ENCODE data around the gene ZNF385A. TPM values are rescaled to one million over a fixed set of nuclear protein-coding genes. Genes with fewer than 3 reads are reported as not detected.

Gene ZNF385A
- total RNA-seq, 2 experiments from 2014 or later = 0.32 to 2.9 TPM

- no TSS peak for BruUV-seq (replicated peaks)
- Histone ChIP-seq H3K36me3 (ENCODE audit: insufficient read depth, low read length) (no peaks in the 10 kb centered on the region), H3K9me3 (ENCODE audit: low read length) (no peaks in the 10 kb centered on the region), H3K4me2 (ENCODE audit: low read length) (no peak overlapping the region), H2AFZ (ENCODE audit: low read length) (no peak overlapping the region), H3K4me1 (ENCODE audit: insufficient read depth, low read length, poor library complexity, severe bottlenecking) (peaks cover 22% of the 10 kb centered on the region), H3K9me2 (ENCODE audit: insufficient read depth, low read length) (no peaks in the 10 kb centered on the region), H3K27ac (ENCODE audit: low read depth, low read length, poor library complexity, severe bottlenecking) (no peak overlapping the region), H3K79me2 (ENCODE audit: insufficient read depth, low read depth, low read length) (no peaks in the 10 kb centered on the region), H4K20me1 (ENCODE audit: insufficient read depth, low read length) (no peaks in the 10 kb centered on the region), H3K4me3 (ENCODE audit: low read depth, low read length, poor library complexity, severe bottlenecking) (no peak overlapping the region)
- ChIA-PET CTCF (ENCODE audit: unreplicated experiment) (interaction anchor here (0.8 kb wide), 1 partner anchor 44 kb away, joined by 4 read pairs; no protein-coding TSS in a partner anchor), POLR2A (no interaction called here)
- DNase-seq (ENCODE audit: low spot score) = no peak
- TF ChIP-seq CTCF (conservative IDR thresholded peaks at IDR 0.05; ENCODE audit: low read length) (no peak), EZH2phosphoT487 (IDR thresholded peaks at IDR 0.05; ENCODE audit: borderline replicate concordance, low read depth, low read length) (no peak)
- intact Hi-C loops (cut with micrococcal nuclease; ENCODE audit: unreplicated experiment) = no loop called here
These were observed 11.0 kb upstream of the ZNF385A start for GRCh38 chr12:54395545-54395944.

- no TSS peak for BruUV-seq (replicated peaks)
- H3K79me2 ChIP-seq (ENCODE audit: insufficient read depth, low read depth, low read length) = no peaks in the 10 kb centered on the region
- H3K4me2 ChIP-seq (ENCODE audit: low read length) = no peak overlapping the region
- ChIA-PET CTCF (ENCODE audit: unreplicated experiment) (no interaction called here), POLR2A (no interaction called here)
- intact Hi-C loops (cut with micrococcal nuclease; ENCODE audit: unreplicated experiment) = loop anchor here (1.0 kb wide), 1 partner anchor 27 kb away; no protein-coding TSS in a partner anchor
- no peaks in the 10 kb centered on the region for H3K36me3 ChIP-seq (ENCODE audit: insufficient read depth, low read length)
- no peaks in the 10 kb centered on the region for H3K9me2 ChIP-seq (ENCODE audit: insufficient read depth, low read length)
- H3K9me3 ChIP-seq (ENCODE audit: low read length) = no peaks in the 10 kb centered on the region
- H3K4me1 ChIP-seq (ENCODE audit: insufficient read depth, low read length, poor library complexity, severe bottlenecking) = peaks cover 28% of the 10 kb centered on the region
- DNase-seq (ENCODE audit: low spot score) = no peak
- H3K27ac ChIP-seq (ENCODE audit: low read depth, low read length, poor library complexity, severe bottlenecking) = no peak overlapping the region
- H3K4me3 ChIP-seq (ENCODE audit: low read depth, low read length, poor library complexity, severe bottlenecking) = no peak overlapping the region
- no peaks in the 10 kb centered on the region for H4K20me1 ChIP-seq (ENCODE audit: insufficient read depth, low read length)
- no peak overlapping the region for H2AFZ ChIP-seq (ENCODE audit: low read length)
- no peak for TF ChIP-seq EZH2phosphoT487 (IDR thresholded peaks at IDR 0.05; ENCODE audit: borderline replicate concordance, low read depth, low read length)
- TF ChIP-seq CTCF (conservative IDR thresholded peaks at IDR 0.05; ENCODE audit: low read length) = no peak
These were observed 10.5 kb upstream of the ZNF385A start for GRCh38 chr12:54394986-54395385.

GRCh38 chr12:54394281-54394719, 9.8 kb upstream of the ZNF385A start:
- intact Hi-C loops (cut with micrococcal nuclease; ENCODE audit: unreplicated experiment) = loop anchor here (1.0 kb wide), 1 partner anchor 26 kb away; no protein-coding TSS in a partner anchor
- Histone ChIP-seq H3K9me2 (ENCODE audit: insufficient read depth, low read length) (no peaks in the 10 kb centered on the region), H3K4me3 (ENCODE audit: low read depth, low read length, poor library complexity, severe bottlenecking) (no peak overlapping the region), H4K20me1 (ENCODE audit: insufficient read depth, low read length) (no peaks in the 10 kb centered on the region), H3K9me3 (ENCODE audit: low read length) (no peaks in the 10 kb centered on the region), H3K79me2 (ENCODE audit: insufficient read depth, low read depth, low read length) (no peaks in the 10 kb centered on the region), H2AFZ (ENCODE audit: low read length) (no peak overlapping the region; the same call in 1 of the 2 replicates), H3K36me3 (ENCODE audit: insufficient read depth, low read length) (no peaks in the 10 kb centered on the region), H3K27ac (ENCODE audit: low read depth, low read length, poor library complexity, severe bottlenecking) (no peak overlapping the region), H3K4me2 (ENCODE audit: low read length) (no peak overlapping the region), H3K4me1 (ENCODE audit: insufficient read depth, low read length, poor library complexity, severe bottlenecking) (peaks cover 34% of the 10 kb centered on the region)
- POLR2A ChIA-PET = no interaction called here
- CTCF ChIA-PET (ENCODE audit: unreplicated experiment) = interaction anchor here (0.8 to 1.0 kb wide), 2 partner anchors 10 to 23 kb away, joined by 3 read pairs; partner anchors contain the start of gene ZNF385A
- peak; percentile 76 for DNase-seq (ENCODE audit: low spot score)
- no TSS peak for BruUV-seq (replicated peaks)
- TF ChIP-seq EZH2phosphoT487 (IDR thresholded peaks at IDR 0.05; ENCODE audit: borderline replicate concordance, low read depth, low read length) (no peak), CTCF (conservative IDR thresholded peaks at IDR 0.05; ENCODE audit: low read length) (peak; percentile 92)

Data from OCI-LY7 (cell line).